HL-60 (cell line): ENCODE measurements around the gene TGIF2.

Experiments used
- DNase-seq, 2 experiments: peaks; one replicate each; pipeline ENCODE4 v3.0.0-alpha.2; 2010 to 2020; ENCODE audit warnings: low read depth in 1 of 2, low spot score in 1 of 2
- H3K27ac ChIP-seq: fragments of 250-450 bp; sonication (Bioruptor Pico); replicated peaks from 2 replicates; pipeline ENCODE4 v1.5.1; 2020; ENCODE audit warnings: mild to moderate bottlenecking, moderate library complexity
- H3K27me3 ChIP-seq: fragments of 250-450 bp; sonication (Bioruptor Pico); 2 replicates; pipeline ENCODE4 v1.5.1; 2021; ENCODE audit warnings: mild to moderate bottlenecking, moderate library complexity; ENCODE audit not compliant: insufficient read depth, poor library complexity, severe bottlenecking
- H3K4me3 ChIP-seq: replicated peaks from 2 replicates; pipeline ENCODE4 v1.5.1; 2011; ENCODE audit warnings: mild to moderate bottlenecking, control low read depth, low read length; ENCODE audit not compliant: insufficient read depth
- GABPA ChIP-seq: IDR thresholded peaks from 2 replicates; pipeline ENCODE4 v1.6.1; 2012; ENCODE audit warnings: low read depth
- POLR2AphosphoS5 ChIP-seq: IDR thresholded peaks from 2 replicates; pipeline ENCODE4 v1.6.1; 2012; ENCODE audit warnings: low read depth
- REST ChIP-seq: IDR thresholded peaks from 2 replicates; pipeline ENCODE4 v1.6.1; 2012; ENCODE audit warnings: low read depth; ENCODE audit not compliant: insufficient replicate concordance
- SPI1 ChIP-seq: IDR thresholded peaks from 2 replicates; pipeline ENCODE4 v1.6.1; 2012; ENCODE audit warnings: low read depth, mild to moderate bottlenecking, borderline replicate concordance
- TF ChIP-seq, protein P1 (sequence below): IDR thresholded peaks from one replicate; pipeline ENCODE4 v1.5.1; 2011; ENCODE audit warnings: low read length, control low read depth, inconsistent platforms; ENCODE audit not compliant: insufficient read depth

Gene TGIF2

GRCh38 chr20:36550790-36551299, 22.6 kb upstream of the TGIF2 start:
- H3K4me3 ChIP-seq: no peak overlapping the region
- no peak for DNase-seq
- H3K27ac ChIP-seq: no peak overlapping the region
- no peak for TF ChIP-seq SPI1
- no peak for TF ChIP-seq GABPA
- no peak for TF ChIP-seq REST
- no peak for TF ChIP-seq POLR2AphosphoS5
- TF ChIP-seq, protein P1, sequence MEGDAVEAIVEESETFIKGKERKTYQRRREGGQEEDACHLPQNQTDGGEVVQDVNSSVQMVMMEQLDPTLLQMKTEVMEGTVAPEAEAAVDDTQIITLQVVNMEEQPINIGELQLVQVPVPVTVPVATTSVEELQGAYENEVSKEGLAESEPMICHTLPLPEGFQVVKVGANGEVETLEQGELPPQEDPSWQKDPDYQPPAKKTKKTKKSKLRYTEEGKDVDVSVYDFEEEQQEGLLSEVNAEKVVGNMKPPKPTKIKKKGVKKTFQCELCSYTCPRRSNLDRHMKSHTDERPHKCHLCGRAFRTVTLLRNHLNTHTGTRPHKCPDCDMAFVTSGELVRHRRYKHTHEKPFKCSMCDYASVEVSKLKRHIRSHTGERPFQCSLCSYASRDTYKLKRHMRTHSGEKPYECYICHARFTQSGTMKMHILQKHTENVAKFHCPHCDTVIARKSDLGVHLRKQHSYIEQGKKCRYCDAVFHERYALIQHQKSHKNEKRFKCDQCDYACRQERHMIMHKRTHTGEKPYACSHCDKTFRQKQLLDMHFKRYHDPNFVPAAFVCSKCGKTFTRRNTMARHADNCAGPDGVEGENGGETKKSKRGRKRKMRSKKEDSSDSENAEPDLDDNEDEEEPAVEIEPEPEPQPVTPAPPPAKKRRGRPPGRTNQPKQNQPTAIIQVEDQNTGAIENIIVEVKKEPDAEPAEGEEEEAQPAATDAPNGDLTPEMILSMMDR: no peak
- no peaks in the 10 kb centered on the region for H3K27me3 ChIP-seq

- Histone ChIP-seq H3K27ac (no peak overlapping the region), H3K27me3 (no peaks in the 10 kb centered on the region), H3K4me3 (no peak overlapping the region)
- TF ChIP-seq POLR2AphosphoS5 (no peak), GABPA (no peak), SPI1 (no peak), REST (no peak)
- TF ChIP-seq, protein P1: no peak
- DNase-seq: no peak
These were observed 18.1 kb upstream of the TGIF2 start for GRCh38 chr20:36555248-36555647.

DNA sequence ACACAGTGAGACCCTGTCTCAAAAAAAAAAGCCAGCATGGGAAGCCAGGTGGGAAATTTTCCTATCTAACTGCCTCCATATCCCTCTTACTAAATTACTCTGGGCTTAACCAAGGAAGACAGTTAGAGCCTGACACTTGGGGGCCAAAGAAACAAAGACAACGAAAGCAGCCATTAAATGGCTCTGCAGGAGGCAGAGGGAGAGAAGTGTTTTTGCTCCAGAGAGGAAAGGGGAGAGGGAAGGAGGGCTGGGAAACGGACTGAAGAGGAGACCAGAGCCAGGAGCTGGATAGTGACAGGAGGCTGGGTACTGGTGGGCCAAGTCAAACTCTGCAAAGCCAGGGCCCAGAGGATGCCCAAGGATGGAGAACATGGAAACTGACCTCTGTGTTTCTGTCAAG, 10.7 kb upstream of the TGIF2 start:
- Histone ChIP-seq H3K27me3 (no peaks in the 10 kb centered on the region), H3K27ac (no peak overlapping the region), H3K4me3 (no peak overlapping the region)
- TF ChIP-seq, protein P1: no peak
- no peak for TF ChIP-seq POLR2AphosphoS5
- TF ChIP-seq GABPA: no peak
- TF ChIP-seq SPI1: no peak
- TF ChIP-seq REST: no peak
- no peak for DNase-seq
